Activated naive CD8-positive, alpha-beta T cell treated with anti-CD3 and anti-CD28 coated beads, Interleukin-2, amount 50 U/mL, for 16 hours (primary cell): ENCODE data around the gene TAPBPL.
"Not testable (repeated sequence)": the region's sequence is repeated elsewhere in the genome, so short reads cannot be mapped to it uniquely, and the experiment has no call there.

Experiments
- DNase-seq: peaks from one replicate; pipeline ENCODE4 v3.0.0-alpha.2; 2020; ENCODE audit warnings: low read depth, low spot score

The TAPBPL gene

GRCh38 chr12:6451348-6452244, at the start of gene TAPBPL:
TSS of gene TAPBPL (plus strand) at chr12:6452042. CDS start at chr12:6452249, 207 bp downstream.
- DNase-seq: peak; percentile 62

GRCh38 chr12:6404390-6404789, 47.5 kb upstream of the TAPBPL start:
- no peak for DNase-seq

- no peak for DNase-seq
These were observed 45.9 kb upstream of the TAPBPL start for GRCh38 chr12:6405963-6406362.

- no peak for DNase-seq
These were observed 44.4 kb upstream of the TAPBPL start for GRCh38 chr12:6407236-6407954.

- no peak for DNase-seq
These were observed 35.2 kb upstream of the TAPBPL start for GRCh38 chr12:6416596-6416995.

- DNase-seq: no peak
These were observed 33.0 kb upstream of the TAPBPL start for GRCh38 chr12:6418796-6419195.

- no peak for DNase-seq
These were observed 31.5 kb upstream of the TAPBPL start for GRCh38 chr12:6420364-6420763.

GRCh38 chr12:6423267-6424007, 28.4 kb upstream of the TAPBPL start:
- DNase-seq: peak; percentile 61

GRCh38 chr12:6424008-6424347, 27.9 kb upstream of the TAPBPL start:
- no peak for DNase-seq

GRCh38 chr12:6424866-6425265, 27.0 kb upstream of the TAPBPL start:
- DNase-seq: no peak

GRCh38 chr12:6425590-6426531, 26.0 kb upstream of the TAPBPL start:
- DNase-seq: no peak

- DNase-seq: peak; percentile 84
These were observed 24.8 kb upstream of the TAPBPL start for GRCh38 chr12:6426882-6427671.

GRCh38 chr12:6427796-6428195, 24.0 kb upstream of the TAPBPL start:
- not testable (repeated sequence) for DNase-seq

GRCh38 chr12:6428326-6428725, 23.5 kb upstream of the TAPBPL start:
- no peak for DNase-seq

- DNase-seq: no peak
These were observed 21.5 kb upstream of the TAPBPL start for GRCh38 chr12:6430124-6430989.

GRCh38 chr12:6432991-6433390, 18.9 kb upstream of the TAPBPL start:
- no peak for DNase-seq

- no peak for DNase-seq
These were observed 17.4 kb upstream of the TAPBPL start for GRCh38 chr12:6434205-6435140.
